GM15510 (cell line): ENCODE data around the gene TLX2.

Source experiments
- POLR2A ChIP-seq: IDR thresholded peaks from 3 replicates; pipeline ENCODE4 v1.6.1; 2011; ENCODE audit warnings: borderline replicate concordance; ENCODE audit not compliant: insufficient read length; ENCODE audit errors: extremely low read depth

The TLX2 gene

GRCh38 chr2:74552914-74553811, 38.9 kb downstream of the TLX2 start:
- peak; percentile 15 for TF ChIP-seq POLR2A

GRCh38 chr2:74553892-74554819, 39.9 kb downstream of the TLX2 start, which contains the start of the genes DOK1 and LOXL3:
DOK1 (plus strand) TSS chr2:74554720; CDS start chr2:74554755, 35 bp downstream.
LOXL3 (minus strand) TSS chr2:74553942; CDS start chr2:74552634, 1,308 bp downstream.
- TF ChIP-seq POLR2A: peak; percentile 56

- peak; percentile 33 for TF ChIP-seq POLR2A
These were observed 40.7 kb downstream of the TLX2 start for GRCh38 chr2:74554820-74555531.

GRCh38 chr2:74555610-74556103, 41.4 kb downstream of the TLX2 start:
- TF ChIP-seq POLR2A: no peak

- no peak for TF ChIP-seq POLR2A
These were observed 41.9 kb downstream of the TLX2 start for GRCh38 chr2:74556159-74556558.

GRCh38 chr2:74556831-74557370, 42.7 kb downstream of the TLX2 start:
- no peak for TF ChIP-seq POLR2A

- no peak for TF ChIP-seq POLR2A
These were observed 44.3 kb downstream of the TLX2 start for GRCh38 chr2:74558284-74559230.

GRCh38 chr2:74559912-74560311, 45.7 kb downstream of the TLX2 start:
- no peak for TF ChIP-seq POLR2A

GRCh38 chr2:74560591-74560990, 46.3 kb downstream of the TLX2 start:
- TF ChIP-seq POLR2A: no peak

GRCh38 chr2:74562126-74562775, 48.0 kb downstream of the TLX2 start:
- TF ChIP-seq POLR2A: no peak

- TF ChIP-seq POLR2A: no peak
These were observed 50.0 kb downstream of the TLX2 start for GRCh38 chr2:74564222-74564621.

GRCh38 chr2:74566076-74566753, 52.0 kb downstream of the TLX2 start:
- no peak for TF ChIP-seq POLR2A
